HG03025 (cell line): ENCODE data around the gene RIN3.

Experiments
- ATAC-seq: cut with Tn5 transposase; IDR thresholded peaks from one replicate; pipeline ENCODE4 v1.9.1; 2021; ENCODE audit warnings: mild to moderate bottlenecking, moderate library complexity; ENCODE audit not compliant: unreplicated experiment, low FRiP score

The RIN3 gene

DNA sequence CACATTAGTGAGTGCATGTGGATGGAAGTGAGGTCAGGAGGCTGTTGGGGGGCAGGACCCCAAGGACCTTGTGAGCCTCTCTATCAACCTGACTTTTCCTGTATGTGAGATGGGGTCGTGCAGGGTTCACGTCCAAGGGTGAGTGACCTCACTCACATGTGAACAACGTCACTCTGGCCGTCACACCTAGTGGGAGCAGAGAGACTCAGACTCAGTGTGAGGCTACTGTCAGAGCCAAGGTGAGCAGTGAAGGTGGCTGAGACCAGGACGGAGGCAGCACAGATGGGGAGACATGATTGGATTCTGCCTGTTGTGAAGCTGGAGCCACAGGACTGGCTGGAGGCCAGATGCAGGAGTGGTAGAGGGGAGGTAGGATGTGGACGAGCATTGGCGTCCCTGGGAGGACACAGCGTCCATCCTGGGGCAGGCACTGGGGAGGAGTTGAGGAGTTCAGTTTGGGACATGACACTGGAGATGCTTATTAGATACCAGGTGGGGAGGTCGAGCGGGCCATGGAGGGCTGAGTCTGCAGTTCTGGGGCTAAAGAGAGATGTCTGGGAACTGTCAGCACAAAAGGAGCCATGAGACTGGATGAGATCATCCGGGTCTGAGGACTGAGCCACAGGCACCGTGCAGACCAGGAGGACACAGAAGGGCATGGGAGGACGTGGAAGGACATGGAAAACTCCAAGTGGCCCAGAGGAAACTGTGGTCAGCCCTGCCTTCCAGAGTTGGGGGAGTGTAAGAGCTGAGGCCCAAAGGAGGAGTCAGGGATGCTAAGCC lies 142.0 kb downstream of the RIN3 start:
- no peak for ATAC-seq

DNA sequence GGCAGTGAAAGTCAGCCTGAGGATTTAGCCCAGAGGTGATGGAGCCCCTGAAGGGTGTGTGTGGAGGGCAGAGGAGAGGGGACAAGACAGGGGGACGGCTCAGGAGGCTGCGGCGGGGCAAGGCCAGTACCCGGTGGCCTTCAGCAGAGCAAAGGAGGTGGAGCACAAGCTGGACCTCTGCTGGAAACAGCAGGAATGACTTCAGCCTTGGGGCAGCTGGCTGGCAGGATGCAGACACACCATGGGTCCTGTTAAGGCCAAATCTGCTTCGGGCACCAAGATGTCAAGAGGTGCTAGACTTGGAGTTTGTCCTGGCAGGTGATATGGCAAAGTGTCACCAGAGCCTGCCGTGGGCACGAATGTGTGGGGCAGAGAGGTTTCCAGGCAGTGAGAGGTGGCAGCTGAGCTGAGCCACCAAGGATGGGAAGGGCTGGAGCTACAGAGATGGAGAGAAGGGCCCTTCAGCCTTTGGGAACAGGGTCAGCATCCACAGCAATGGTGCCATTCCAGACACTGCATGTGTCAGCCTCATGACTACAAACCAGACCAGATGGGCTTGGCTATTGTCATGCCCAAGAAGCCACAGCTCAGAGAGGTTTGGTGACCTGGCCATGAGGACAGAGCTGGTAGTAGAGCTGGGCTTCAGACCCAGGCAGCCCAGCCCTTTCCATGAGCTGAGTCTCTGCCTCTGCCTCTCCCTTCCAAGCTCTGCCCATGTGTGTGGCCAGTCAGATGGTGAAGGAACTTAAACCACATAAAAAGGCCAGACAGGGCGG lies 142.9 kb downstream of the RIN3 start:
- no peak for ATAC-seq

DNA sequence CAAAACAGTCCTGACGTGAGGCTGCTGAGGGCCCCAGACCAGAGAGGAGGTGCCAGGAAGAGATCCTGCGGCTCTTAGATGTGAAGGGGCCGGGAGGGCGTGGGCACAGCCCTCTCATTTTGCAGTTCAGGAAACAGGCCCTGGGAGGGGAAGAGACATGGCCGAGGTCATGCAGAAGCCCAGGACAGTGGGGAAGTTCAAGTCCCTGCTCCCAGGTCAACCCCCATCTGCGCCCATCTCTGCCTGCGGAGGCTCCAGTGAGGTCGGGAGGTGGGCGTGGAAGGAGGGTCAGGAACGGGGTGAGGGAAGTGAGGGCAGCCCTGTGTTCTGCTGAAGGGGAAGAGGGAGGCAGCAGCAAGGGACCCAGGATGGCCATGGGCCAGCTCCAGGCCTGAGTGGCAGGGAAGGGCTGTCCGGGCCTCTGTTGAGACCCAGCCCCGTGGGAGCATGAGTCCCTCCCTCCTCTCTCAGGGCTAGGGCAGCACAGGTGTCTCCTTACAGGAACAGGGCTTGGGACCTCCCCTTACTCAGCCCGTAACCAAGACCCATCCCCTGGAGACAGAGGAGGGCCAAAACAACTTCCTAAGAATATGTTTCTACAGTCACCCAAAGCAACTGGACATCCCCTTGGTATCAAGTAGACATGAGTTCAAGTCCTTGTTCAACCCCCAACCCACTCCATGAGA lies 144.0 kb downstream of the RIN3 start:
- no peak for ATAC-seq

DNA sequence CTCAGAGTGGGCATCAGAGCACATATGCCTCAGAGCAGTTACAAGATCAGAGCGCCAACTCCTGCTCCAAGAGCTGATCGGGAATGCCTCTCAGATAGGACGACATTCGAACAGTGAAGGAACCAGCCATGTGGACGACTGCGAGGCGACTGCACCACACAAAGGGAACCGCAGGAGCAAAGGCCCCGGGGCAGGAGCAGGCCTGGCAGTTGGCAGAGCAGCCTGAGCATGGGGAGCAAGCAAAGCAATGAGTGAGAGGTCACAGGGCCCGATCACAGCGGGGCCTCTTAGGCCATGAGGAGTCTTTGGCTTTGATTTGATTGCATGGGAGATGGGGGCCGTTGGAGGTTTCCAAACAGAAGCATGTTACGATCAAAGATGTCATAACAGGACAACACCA lies 144.6 kb downstream of the RIN3 start:
- ATAC-seq = no peak

DNA sequence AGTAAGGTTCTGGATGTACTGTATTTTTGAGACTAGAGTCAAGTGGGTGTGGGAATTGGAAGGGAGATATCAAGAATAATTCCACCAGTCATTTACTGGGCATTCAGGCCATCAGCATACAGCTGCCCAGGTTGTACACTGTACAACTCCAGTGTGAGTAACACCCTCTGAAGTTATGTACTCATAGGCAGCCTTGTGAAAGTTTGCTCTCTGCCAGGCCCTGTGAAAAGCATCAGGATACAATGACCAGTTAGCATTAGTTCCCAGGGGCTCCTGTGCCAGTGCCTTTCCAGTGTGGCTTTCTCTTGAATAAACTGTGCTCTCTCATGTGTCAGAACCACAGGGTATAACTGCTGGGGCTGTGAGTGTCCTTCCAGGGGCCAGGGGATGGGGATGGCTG lies 145.1 kb downstream of the RIN3 start:
- no peak for ATAC-seq

DNA sequence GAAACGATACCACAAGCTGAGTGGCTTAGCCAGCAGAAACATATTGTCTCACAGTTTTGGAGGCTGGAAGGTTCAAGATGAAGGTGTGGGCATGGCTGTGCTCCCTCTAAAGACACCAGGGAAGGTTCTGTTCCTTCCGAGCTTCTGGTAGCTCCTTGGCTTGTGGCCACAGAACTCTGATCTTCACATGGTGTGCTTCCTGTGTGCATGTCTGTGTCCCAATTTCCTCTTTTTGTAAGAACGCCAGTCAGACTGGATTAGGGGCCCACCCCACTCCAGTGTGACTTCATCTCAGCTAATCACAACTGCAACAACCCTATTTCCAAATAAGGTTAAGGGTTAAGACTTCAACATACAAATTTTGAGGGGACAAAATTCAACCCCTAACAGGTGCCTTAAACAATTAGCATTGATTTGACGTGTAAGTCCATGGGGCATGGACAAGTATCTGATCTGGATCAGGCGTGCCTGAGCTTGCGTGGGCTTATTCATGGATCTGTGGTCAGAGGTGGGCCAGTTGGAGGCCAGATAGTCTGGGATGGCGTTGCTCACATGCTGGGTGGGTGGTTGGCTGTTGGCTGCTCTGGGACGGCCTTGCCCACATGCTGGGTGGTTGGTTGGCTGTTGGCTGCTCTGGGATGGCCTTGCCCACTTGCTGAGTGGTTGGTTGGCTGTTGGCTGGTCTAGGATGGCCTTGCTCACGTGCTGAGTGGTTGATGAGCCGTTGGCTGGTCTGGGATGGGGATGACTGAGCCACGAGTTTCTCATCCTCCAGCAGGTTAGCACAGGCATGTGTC lies 146.4 kb downstream of the RIN3 start:
- ATAC-seq = no peak

DNA sequence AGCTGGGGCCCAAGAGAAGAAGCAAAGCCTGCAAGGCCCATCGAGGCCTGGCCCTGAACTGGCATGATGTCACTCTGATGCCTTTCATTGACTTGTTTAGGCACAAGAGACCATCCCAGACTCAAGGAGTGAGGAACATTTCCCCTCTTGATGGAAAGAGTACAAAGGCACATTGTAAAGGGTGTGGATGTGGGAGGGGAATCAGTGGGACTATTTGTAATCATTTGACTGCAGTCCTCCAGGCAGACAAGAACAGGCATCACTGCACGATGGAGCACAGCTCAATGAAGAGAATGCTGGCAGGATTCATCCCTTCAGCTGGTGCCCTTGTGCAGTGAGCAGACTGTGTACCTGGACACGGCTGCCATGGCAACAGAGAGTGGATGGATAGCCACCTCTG lies 147.0 kb downstream of the RIN3 start:
- ATAC-seq = no peak

DNA sequence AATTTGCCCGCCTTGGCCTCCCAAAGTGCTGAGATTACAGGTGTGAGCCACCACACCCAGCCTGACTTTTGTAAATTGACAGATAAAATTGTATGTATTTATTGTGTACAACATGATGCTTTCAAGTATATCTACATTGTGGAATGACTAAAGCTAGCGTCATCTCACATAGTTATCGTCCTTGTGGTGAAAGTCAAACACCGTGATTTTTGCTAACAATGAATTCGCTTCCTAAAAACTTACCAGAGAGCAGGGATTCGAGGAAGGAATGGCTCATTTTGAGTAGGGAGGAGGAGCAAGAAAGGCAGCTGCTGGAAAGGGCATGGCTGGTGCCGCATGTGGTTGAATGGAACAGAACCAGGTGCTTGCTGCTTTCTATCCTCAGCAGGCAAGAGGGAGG lies 149.5 kb downstream of the RIN3 start:
- no peak for ATAC-seq

DNA sequence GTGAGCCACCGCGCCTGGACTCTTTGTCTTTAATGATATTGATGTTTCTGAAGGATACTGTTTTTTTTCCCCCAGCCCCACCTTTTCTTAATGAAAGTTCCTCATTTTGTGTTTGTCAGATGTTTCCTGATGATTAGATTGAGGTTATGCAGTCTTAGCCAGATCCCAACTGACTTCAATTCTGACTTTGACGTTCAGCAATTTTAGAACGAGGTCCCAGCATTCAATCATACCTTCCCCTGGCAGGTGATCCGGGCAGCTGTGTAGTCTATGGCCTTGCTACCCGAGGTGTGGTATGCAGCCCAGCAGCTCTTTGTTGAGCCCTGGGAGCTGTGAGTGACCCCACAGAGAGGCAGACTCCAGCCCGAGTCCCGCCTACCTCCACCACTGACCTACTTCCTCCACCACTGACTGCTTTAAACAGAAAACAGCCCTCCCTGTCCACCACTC lies 152.1 kb downstream of the RIN3 start:
- no peak for ATAC-seq

DNA sequence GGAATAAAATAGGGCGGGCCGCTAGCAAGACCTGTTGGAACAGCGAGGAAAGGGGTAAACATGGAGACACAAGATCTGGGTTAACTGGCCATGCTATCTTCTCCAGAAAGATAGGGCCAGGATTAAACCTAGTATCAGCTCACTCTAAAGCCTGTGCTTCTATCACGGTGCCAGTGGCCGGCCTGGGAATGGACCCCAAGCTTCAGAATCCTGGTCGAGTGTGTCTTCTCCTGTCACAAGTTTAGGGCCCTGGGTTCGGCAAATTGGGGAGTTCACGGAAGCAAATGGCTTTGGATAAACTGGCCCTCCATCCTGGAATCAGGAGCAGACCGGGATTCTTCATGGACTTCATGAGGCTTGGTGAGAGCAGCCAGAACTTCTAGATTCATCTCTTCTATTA lies 152.7 kb downstream of the RIN3 start:
- no peak for ATAC-seq

DNA sequence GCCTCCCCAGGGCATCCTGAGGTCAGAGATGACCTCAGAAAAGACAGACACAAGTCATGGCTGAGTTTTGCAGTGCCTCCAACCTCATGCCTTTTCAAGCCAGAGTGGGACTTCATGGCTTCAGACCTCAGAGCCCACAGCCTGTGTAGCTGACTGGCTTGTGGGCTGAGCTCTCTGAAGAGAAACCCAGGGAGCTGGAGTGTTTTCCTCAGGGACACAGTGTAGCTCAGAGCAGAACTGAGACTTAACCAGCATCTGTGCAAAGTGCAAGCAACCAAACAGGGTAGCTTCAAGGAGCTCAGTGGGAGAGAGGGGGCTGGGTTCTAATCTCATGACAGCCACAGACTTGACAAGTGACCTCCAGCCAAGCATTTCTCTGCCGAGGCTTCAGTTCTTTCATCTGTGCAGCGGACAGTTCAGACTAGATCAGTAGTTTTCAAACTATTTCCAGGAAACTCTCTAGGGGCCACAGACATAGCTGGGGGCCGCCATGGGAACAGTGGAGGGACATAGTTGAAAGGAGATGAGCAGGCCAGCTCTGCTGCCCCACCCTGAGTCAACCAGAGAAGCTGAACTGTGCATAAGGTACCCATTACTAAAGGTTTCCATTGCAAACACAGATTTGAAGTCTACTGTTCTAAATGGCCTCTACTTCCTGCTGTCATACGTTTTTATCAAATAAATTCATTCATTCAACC lies 154.8 kb downstream of the RIN3 start:
- ATAC-seq = no peak

DNA sequence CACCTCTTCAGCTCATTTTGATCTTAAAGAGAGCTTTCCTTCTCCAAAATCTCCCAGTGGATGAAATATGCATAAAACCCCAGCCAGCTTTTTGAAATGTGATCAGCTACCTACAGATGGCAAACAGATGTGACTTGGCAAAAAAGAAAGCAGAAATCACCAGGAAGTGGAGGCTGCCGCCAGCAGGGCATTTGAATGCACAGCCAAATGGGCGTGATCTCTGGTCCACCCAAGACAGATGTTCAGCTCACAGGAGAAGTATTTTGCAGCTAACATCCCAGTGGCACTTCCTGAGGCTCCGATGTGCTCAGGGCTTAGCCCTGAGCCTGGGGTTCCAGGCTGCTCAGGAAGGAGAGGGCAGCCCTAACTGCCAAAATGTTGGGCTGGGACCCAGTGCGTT lies 156.6 kb downstream of the RIN3 start:
- ATAC-seq = no peak

DNA sequence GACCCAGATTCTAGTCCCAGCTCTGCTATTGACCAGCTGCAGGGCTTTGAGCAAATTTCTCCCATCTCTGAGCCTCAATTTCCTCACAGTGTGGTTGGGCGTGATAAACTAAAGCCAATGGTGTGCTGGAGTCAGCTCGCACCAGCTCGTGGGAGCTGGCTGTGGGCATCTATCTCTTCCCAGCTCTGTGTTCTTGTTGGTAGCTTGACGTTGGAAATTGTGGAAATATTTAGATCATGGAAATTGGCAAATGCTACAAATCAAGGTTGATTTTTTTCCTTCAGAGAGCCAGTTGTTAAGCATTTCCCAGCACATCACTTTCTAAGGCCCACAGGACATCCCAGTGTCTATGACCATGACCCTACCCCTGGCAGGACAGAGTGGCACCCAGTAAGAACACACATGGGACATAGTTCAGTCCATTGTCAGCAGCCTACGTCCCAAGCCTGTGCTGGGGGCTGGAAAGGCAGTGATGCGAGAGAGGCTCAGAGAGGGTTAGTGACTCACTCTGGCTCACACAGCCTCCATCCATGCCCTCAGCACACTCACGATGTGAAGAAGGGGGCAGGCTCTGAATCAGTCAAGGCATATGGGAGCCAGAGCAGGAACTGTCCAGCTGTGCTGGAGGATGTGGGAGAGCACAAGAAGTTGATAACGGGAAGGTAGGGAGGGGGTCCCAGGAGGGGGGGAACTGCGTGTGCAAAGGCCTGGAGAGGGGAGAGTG lies 157.2 kb downstream of the RIN3 start:
- no peak for ATAC-seq

DNA sequence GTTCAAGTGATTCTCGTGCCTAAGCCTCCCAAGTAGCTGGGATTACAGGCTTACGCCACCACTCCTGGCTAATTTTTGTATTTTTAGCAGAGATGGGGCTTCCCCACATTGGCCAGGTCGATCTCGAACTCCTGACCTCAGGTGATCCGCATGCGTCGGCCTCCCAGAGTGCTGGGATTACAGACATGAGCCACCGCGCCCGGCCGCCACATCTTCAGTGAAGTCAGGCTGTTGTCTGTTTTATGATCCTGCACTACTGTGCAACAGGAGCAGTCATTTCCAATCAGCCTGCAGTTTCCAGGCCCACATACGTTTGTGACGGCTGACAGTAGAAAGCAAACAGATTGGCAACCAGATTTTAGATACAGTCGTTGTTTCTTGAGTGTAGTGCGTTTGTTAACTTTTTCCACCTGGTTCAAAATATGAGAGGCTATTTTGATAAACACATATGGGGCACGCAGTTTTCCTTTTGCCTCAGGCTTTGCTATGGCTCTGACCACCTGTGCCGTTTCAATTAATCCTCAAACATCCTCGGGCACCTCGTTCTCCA lies 160.1 kb downstream of the RIN3 start:
- no peak for ATAC-seq

DNA sequence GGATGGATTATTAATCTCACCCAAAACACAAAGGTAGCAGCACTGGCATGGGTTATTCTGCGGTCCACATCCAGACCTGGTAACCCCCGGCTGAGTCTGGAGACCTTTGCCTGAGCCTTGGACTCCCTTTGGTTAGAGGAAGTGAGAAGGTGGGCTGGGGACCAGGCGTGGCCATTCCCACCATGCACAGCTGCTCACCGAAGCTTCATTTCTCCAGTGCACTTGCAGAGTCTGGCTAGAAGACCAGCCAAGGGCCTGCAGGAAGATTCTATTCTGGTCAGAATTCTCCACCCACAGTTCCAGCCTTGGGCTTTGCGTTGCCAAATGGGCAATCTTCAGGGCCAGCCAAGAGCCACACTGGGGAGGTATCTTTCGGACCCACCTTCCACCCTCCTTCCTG lies 161.8 kb downstream of the RIN3 start:
- no peak for ATAC-seq

DNA sequence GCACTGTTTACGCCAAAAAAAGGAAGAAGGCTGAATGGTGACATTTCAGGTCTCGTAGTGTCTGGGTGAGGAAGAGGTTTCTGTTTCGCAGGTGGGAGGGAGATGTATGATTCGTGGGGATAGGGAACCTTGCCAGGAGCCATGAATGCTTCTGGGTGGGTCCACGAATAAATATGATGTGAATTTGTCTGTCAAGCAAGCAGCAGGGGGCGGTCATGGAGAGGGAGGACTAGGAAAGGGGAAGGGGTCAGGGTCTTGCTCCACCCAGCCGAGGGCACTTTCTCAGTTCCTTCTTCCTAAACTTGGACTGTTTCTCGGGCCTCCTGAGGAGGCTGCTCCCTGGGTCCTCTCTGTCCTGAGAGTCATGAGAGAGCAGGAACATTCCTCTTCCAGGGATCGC lies 162.4 kb downstream of the RIN3 start:
- no peak for ATAC-seq

DNA sequence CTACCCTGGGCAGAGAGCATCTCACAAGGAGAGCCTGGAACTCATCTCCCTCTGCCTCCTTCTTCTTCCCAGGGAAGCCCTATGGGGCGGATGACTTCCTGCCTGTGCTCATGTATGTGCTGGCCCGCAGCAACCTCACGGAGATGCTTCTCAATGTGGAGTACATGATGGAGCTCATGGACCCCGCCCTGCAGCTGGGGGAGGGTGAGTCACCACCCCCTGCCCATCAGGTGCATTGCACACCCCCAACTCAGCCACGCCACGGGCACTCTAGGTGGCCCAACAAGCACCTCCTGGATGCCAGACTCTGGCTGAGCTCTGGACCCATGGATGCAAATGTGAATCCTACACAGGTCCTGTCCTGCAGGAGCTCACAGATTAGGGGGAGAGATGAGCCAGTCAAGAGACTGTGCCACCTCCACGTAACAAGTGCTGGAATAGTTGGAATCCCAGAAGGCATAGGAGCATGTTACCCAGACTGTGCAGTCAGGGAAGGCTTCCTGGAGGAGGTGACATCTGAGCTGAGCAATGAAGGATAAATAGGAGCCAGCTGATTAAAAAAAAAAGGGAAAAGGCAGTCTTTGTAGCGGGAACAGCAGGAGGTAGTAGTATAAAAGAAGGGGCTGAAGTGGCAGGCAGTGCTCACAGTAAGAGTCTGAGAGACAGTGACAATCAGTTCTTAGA lies 163.0 kb downstream of the RIN3 start:
- no peak for ATAC-seq

DNA sequence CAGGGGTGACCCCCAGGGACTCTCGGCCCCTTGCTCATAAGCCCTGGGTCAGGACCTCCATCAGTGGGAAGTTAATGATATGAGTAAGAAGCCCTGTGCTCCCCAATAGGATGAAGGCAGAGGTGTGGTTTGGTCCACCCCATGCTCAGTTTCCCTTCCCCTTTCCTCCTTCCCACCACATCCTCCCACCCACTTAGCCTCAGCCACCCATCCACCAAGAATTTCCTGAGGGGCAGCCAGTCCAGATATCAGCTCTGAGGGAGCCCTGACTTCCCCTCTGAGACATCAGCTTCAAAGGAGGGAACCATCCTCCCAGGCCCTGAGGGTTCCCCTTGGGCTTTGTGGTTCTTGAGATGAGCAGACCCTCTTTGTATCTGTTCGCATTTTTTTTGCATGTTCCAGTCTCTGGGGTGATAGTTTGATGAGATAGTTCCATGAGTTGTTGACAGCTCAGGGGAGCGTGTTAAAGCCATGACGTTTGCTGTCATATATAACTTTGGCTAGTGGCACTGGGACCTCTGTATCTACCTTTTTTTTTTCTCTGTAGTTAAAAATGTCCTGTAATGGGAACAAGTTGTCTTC lies 163.6 kb downstream of the RIN3 start:
- ATAC-seq = peak; percentile 60
